ENCODE data around the gene SEMA3B.
"Not testable (repeated sequence)": the region's sequence is repeated elsewhere in the genome, so short reads cannot be mapped to it uniquely, and the experiment has no call there.

The SEMA3B gene

DNA sequence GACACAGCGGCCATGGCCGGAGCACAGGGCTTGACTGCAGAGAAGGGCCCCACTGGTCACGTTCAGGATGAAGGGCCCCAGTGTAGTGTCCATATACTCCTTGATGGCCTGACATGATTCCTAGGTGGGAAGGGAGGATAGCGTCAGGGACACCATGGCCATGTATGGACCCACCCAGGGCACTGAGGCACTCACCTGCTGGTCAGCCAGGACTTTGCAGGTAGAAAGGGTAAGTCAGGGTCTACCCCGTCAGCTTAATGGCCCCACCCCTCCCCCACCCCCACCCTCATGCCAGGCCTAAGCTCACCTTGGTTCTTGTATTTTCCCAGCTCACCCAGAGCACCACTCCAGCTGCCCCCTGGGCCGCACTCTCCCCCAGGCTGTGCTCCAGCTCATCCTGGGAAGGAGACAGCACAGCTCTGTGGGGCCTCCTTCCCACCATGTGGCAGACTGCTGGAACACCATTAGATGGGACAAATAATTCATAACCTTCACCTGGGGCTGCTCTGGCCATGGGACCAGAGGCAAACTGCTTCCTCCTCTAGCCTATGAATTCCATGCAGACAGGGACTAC, 31.8 kb downstream of the SEMA3B start:
- TF ChIP-seq, protein P1, sequence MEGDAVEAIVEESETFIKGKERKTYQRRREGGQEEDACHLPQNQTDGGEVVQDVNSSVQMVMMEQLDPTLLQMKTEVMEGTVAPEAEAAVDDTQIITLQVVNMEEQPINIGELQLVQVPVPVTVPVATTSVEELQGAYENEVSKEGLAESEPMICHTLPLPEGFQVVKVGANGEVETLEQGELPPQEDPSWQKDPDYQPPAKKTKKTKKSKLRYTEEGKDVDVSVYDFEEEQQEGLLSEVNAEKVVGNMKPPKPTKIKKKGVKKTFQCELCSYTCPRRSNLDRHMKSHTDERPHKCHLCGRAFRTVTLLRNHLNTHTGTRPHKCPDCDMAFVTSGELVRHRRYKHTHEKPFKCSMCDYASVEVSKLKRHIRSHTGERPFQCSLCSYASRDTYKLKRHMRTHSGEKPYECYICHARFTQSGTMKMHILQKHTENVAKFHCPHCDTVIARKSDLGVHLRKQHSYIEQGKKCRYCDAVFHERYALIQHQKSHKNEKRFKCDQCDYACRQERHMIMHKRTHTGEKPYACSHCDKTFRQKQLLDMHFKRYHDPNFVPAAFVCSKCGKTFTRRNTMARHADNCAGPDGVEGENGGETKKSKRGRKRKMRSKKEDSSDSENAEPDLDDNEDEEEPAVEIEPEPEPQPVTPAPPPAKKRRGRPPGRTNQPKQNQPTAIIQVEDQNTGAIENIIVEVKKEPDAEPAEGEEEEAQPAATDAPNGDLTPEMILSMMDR (IDR thresholded peaks at IDR 0.05; ENCODE audit: control extremely low read depth, extremely low read depth, low read depth, missing control alignments) = no peak
- POLR2A ChIA-PET = no interaction called here
- CTCF ChIA-PET = interaction anchor here (1.0 kb wide), 1 partner anchor 23 kb away, joined by 5 read pairs; no protein-coding TSS in a partner anchor
- no peak for DNase-seq (ENCODE audit: extremely low spot score)

DNA sequence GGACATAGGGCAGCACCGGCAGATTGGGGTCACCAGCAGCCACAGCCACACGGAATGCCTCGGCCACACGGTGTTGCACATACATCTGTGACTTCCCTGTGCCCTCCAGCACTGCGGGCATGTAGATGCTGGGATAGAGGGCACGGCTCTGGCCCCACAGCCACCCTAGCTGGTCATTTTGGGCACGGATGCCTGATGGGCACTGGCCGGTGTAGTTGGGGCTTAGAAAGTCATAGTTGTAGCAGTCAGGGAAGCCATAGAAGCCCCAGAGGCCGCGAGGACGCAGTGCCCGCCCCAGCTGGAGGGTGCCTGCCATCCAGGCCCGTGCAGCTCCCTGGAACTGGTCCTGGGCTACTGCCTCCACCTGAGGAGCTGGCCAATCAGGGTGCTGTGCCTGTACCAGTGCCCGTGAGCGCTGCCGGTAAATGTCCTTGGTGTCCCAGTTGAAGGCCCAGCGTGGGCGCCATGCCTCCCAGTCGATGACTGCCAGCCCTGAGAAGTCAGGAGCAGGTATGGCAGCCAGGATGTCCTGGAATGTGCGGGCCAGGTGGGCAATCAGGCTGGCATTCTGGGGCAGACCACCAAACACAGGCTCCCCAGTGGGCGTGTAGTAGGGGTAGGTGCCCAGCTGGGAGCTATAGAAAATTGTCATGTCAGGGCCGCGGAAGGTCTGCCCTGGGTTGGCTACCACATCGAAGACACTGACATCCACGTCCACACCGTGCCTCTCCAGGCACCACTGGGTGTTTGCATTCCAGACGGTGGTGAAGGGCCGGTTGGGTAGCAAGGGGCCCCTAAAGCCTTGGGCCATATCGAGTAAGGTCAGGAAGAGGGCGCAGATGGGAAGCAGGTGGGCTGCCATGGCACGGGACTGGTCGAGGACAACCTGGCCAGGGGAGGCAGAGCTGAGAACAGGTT, 33.4 kb downstream of the SEMA3B start:
- POLR2A ChIA-PET = interaction anchor here (0.6 kb wide), 1 partner anchor 26 kb away, joined by 4 read pairs; no protein-coding TSS in a partner anchor

DNA sequence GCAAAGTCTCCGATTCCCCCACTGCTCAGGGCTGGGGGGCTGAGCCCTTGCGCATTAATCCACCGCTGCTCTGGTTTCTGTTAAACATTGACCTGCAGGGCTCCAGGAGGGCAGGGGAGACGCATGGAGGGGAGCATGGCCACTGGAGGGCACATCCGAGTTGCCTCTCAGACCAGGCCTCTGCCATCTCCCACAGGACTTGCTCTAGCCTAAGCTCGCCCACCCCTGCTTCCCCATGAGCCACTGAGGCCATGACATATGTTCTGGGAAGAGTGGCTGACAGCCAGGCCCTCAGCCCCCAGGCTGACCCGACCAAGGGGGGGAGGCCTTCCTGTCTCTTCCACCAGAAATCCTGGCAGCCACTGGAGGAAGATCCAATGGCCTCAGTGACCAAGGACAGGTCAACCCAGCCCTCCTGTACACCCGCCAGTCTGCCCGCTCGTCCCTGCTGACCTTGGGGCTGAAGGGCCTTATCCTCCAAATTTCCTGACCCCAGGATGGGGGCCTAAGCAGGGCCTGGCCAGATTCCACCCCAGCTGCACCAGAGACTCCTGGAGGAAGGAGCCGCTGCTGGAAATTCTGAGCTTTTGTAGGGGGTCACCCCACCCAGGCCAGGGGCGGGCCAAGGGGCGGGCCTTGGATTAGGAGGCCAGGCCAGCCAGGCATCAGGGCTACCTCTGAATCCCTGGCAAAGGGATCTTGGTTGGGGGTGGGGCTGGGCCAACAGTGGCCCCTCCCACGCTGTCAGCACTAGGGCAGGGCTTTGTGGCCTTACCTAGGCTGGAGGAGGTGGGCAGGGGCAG, 34.3 kb downstream of the SEMA3B start, which contains the start of gene HYAL1:
TSS of gene HYAL1 (minus strand) at position 562 of the 803 bp plus-strand sequence. CDS start 618 bp downstream, outside the sequence.
- TF ChIP-seq, protein P1 (IDR thresholded peaks at IDR 0.05; ENCODE audit: control extremely low read depth, extremely low read depth, low read depth, missing control alignments) = no peak
- POLR2A ChIA-PET = interaction anchor here (0.6 kb wide), 1 partner anchor 25 kb away, joined by 4 read pairs; no protein-coding TSS in a partner anchor
- DNase-seq (ENCODE audit: extremely low spot score) = no peak
- CTCF ChIA-PET = interaction anchor here (1.5 kb wide), 1 partner anchor 19 kb away, joined by 4 read pairs; the partner anchor contains the start of gene HYAL2

More for the DNA sequence above, 33.4 kb downstream of the SEMA3B start:
- TF ChIP-seq, protein P1 (IDR thresholded peaks at IDR 0.05; ENCODE audit: control extremely low read depth, extremely low read depth, low read depth, missing control alignments) = no peak
- CTCF ChIA-PET = interaction anchor here (1.3 to 1.5 kb wide), 3 partner anchors 16 to 23 kb away, joined by 3 to 4 read pairs (median 3); partner anchors contain the start of genes HYAL2 and LSMEM2
- DNase-seq (ENCODE audit: extremely low spot score) = no peak

DNA sequence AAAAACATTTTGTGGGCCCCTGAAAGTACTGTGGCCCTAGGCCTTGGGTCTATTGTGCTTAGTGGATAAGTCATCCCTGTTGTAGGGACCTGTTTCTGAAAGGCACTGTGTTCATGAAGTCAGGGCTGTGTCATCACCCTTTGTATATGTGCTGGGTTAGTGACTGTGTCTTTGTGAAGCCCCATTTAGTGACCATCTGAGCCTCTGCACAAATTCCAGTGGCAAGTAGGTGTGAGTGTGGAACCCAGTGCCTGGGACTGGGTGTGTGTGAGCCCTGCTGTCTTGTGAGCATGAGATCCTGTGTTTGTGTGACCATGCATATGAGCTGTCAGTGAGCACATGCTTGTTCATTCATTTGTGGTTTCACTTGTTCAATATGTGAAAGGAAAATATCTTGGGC, 35.7 kb downstream of the SEMA3B start:
- TF ChIP-seq, protein P1 (IDR thresholded peaks at IDR 0.05; ENCODE audit: control extremely low read depth, extremely low read depth, low read depth, missing control alignments) = no peak
- ChIA-PET POLR2A (interaction anchor here (0.6 kb wide), 1 partner anchor 32 kb away, joined by 4 read pairs; no protein-coding TSS in a partner anchor), CTCF (interaction anchor here (1.6 to 3.6 kb wide), 3 partner anchors 9 to 19 kb away, joined by 4 to 16 read pairs (median 5); partner anchors contain the start of gene HYAL2)
- no peak for DNase-seq (ENCODE audit: extremely low spot score)

DNA sequence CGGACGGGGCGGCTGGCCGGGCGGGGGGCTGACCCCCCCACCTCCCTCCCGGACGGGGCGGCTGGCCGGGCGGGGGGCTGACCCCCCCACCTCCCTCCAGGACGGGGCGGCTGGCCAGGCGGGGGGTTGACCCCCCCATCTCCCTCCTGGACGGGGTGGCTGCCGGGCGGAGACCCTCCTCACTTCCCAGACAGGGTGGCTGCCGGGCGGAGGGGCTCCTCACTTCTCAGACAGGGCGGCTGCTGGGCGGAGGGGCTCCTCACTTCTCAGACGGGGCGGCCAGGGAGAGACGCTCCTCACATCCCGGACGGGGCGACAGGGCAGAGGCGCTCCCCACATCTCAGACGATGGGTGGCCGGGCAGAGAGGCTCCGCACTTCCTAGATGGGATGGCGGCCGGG, 43.1 kb downstream of the SEMA3B start:
- CTCF ChIA-PET; DNase-seq (ENCODE audit: extremely low spot score); POLR2A ChIA-PET: not testable (repeated sequence)

DNA sequence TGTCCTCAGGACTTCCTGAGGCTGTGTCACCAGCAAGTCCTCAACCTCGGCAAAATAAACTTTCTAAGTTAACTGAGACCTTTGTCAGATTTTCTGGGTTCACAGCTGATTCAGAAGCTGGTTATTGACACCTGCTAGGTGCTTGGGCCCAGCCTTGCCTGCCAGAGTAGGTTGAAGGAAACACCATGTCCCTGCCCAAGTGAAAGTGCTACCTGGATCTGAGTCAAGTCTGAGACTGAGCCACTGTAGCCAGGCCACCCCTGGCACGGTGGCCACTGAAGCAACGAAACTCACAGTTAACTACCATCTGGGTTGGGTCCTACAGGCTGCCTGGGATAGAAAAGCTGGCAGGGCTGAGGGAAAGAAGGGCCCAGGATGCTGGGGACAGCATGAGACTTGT, 45.4 kb downstream of the SEMA3B start:
- ChIA-PET CTCF (interaction anchor here (1.0 to 2.5 kb wide), 3 partner anchors 9 to 16 kb away, joined by 3 to 18 read pairs (median 5); partner anchors contain the start of gene HYAL2), POLR2A (interaction anchor here (1.1 kb wide), 1 partner anchor 10 kb away, joined by 3 read pairs; no protein-coding TSS in a partner anchor)
- no peak for DNase-seq (ENCODE audit: extremely low spot score)
- TF ChIP-seq, protein P1 (IDR thresholded peaks at IDR 0.05; ENCODE audit: control extremely low read depth, extremely low read depth, low read depth, missing control alignments) = no peak
